Islet precursor cell (in vitro differentiated cells): ENCODE data around the gene SGPL1.

Experiments used
- DNase-seq: peaks from one replicate; pipeline ENCODE4 v3.0.0-alpha.2; 2018

SGPL1 gene

DNA sequence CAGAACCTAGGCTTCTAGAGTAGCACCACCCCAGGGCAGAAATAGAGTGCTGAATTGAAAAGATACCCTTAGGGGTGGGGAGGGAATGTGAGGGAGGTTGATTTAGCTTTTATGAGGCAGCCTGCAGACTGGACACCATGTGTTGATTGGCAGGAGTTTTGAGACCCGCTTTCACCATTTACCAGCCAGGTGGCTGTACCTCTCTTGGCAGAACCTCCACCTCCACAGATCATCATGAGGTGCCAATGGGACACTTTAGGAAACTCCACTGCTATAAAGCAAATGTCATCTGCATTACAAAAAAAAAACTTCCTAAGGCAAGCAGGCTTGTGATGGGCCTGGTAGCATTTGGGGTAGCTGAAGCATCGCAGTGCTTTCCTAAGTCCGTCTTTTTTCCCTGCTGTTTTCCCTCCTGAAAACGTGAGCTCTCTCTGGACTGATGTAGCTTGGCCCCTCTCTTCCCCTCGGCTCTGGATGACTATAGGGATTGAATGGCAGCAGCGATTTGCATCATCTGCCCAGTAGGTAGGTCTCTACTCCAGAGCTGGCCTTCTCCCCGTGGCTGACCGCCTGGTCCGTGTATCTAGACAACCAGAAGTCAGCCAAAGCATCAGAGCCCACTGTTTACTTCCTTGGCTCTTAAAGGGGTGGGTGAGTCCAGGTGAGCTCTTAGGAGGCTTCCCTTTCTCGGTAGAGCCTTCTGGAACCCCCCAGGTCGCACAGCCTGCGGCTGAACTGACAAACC is 71.3 kb downstream of the SGPL1 start:
- DNase-seq, result no peak

GRCh38 chr10:70887804-70888800 is 72.4 kb downstream of the SGPL1 start, which contains the start of gene PCBD1:
Gene PCBD1 (minus strand): TSS chr10:70888565. CDS start chr10:70888533, 32 bp downstream.
- peak; percentile 88 for DNase-seq

- no peak for DNase-seq
Observed at GRCh38 chr10:70889291-70889690, 73.5 kb downstream of the SGPL1 start.

DNA sequence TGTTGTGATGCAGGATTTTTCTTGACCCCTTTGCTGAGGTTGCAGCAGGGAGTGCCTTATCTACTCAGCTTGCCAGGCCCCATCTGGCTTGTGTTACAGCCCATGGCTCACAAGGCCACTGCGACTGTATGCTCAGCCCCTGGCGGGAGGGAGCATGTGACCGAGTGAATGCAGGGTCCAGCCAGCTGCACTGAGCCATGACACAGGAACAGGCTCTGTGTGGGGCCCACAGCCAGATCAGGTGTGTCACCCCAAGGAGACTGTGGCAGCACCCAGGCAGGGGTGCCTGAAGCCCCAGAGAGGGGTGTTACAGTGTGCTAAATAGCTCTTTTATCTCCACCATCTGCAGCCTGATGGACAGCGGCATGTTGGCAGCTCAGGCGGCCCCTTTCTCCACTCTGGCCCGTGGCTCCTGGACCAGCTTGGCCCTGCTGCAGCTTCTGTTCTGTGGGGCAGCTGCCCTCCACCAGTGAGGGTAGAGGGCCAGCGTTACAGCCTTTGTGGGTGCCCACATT is 75.2 kb downstream of the SGPL1 start:
- DNase-seq, result peak; percentile 80

DNA sequence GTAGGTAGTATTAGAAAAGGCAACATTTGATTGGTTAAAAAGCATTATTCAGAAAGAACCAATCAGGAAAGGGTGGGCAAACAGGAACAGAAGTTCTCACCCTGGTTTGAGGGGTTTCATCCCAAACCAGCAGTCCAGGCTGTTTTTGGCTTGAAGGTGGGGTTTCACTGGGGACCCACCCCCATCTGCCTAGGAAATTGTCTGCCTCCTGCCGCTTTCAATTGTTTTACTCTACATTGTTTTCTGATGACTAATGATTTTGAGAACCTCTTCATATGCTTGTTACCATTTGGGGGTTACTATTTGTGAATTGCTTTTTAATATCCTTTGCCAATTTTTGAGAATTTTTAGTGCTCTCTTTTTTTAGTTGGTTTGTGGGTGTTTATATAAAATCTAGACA is 75.9 kb downstream of the SGPL1 start:
- peak; percentile 14 for DNase-seq

DNA sequence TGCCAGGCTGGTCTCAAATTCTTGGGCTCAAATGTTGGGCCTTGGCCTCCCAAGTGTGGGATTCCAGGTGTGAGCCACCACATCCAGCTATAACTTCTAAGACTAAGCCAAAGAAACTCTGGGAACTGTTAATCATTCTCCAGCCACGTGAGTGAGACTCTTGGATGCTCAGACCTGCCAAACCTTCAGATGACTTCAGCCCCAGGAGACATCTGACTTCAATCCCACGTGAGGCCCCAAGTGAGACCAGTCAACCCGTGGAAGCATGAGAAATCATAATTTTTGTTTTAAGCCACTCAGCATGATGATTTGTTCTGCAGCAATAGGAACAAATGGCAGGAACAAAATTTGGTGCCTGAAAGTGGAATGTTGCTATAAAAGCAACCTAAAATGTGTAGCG is 76.9 kb downstream of the SGPL1 start:
- peak; percentile 27 for DNase-seq

DNA sequence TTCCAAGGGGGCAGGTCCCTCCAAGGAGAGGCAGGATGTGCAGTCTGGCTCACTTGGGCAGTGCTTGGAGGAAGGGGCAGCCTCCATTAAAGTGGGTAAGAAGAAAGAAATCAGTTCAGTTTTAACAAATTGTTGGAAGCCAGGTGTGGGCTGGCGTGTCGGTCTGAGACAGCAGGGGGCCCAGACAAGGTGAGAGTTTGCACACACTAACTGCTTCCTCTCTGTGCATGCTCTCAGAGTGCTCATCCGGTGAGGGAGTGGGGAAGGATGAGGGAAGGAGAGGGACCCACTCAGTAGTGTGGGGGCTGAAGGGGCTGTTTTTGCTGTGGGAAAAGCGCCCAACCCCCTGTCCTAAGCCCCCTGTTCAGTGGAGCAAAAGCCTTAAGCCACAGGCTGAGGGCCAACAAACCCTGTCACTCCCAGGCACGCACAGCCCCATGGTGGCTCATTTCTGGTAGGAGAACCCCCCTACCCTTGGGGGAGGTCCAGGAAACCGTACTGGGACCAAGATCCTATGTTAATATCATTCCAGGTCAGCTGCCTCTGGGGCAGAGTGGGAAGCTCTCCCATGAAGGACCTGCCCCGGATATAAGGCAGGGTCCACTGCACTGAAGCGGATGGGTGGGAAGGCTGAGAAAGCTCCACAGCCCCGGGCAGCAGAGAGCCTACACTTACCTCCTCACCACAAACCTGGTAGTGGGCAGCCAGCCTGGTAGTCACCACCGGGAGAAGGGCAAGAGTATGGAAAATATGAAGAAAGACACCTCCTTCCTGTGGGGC is 77.7 kb downstream of the SGPL1 start:
- peak; percentile 46 for DNase-seq

DNA sequence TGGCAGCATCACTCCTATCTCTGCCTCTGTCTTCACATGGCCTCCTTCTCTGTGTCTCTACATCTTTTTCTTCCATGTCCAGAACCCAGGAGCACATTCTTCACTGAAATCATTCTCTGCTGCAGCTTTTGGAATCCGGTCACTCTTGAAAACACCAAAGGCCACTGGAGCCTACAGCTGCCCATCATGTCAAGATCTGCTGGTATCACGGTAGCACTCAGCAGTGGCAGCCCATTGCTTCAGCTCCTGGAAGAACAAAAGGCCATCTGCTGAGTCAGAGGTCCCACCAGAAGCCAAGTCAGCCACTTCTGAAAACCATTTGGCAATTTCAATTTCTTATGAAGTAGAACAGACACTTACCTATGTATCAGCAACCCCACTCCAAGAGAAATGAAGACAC is 78.7 kb downstream of the SGPL1 start:
- peak; percentile 31 for DNase-seq

GRCh38 chr10:70896551-70896950 is 80.8 kb downstream of the SGPL1 start:
- no peak for DNase-seq

DNA sequence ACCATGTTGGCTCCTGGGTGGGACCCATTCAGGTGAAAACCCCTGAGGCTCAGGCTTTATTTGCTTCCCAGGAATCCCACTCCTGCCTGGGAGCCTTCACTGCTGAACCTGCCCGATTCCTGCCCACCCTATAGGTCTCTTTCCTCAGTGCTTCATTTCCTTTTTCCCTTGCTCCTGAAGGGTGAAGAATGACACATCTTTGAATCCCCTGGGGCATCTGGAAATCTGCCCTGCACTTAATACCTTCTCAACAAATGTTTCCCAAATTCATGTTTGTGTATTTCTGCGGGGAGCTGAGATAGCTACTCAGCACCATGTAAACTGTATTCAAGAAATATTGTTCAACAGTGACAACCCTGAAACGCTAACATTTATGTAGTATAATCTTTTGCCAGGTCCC is 82.9 kb downstream of the SGPL1 start:
- peak; percentile 37 for DNase-seq

DNA sequence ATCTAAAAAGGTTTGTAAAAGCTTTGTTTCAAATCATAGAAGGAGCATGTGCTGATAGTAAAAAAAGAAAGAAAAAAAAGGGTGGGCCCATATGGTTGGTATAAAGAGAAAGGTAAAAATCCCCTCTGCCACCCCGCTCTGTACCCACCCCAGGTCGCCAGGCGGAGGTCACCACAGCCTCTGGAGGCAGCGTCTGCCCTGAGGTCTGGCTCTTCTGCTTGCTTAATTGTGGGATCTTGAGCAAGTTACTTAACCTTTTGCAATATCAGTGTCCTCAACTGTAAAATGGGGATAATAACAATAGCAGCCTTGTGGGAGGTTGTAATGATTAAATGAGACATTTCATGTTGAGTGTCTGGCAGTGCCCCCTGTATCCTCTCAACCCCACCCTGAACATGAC is 83.3 kb downstream of the SGPL1 start:
- peak; percentile 17 for DNase-seq

- DNase-seq, result no peak
Observed at GRCh38 chr10:70901276-70901878, 85.6 kb downstream of the SGPL1 start.

DNA sequence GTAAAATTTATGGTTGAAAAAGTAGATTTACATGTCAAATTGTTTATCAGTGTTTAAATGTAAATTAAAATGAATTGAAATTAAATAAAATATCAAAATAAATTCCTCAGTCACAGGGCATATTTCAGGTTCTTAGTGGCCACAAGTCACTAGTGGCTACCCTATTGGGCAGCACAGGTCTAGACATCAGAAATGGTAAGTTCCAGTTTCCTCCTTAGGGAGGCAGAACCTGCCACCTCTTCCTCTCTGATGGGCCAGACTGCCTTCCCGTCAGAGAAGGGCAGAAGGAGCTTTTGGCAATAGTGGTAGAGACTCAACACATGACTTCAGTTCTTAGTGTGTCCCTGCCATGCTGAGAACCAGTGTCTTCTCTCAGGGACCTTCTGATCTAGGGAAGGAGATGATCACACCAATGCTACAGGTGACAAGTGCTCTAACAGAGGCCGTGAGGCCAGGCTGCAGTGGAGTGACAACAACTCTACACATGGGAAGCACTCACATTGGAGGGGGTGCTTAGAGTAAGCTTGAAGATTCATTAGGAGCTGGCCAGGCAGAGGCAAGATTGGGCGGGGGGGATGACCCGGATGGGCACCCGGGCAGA is 87.0 kb downstream of the SGPL1 start:
- DNase-seq, result no peak

GRCh38 chr10:70903262-70903921 is 87.6 kb downstream of the SGPL1 start:
- DNase-seq, result peak; percentile 84

- DNase-seq, result no peak
Observed at GRCh38 chr10:70905071-70906021, 89.6 kb downstream of the SGPL1 start.

GRCh38 chr10:70906031-70906783 is 90.5 kb downstream of the SGPL1 start:
- DNase-seq, result no peak

- no peak for DNase-seq
Observed at GRCh38 chr10:70906953-70907636, 91.3 kb downstream of the SGPL1 start.

- DNase-seq, result no peak
Observed at GRCh38 chr10:70907637-70908405, 92.1 kb downstream of the SGPL1 start.
